Gastrocnemius medialis (tissue), 4 donors: ENCODE results near the gene MNS1.

Experiments
- POLR2A ChIP-seq, 2 donors: fragments of 450-650 bp; IDR thresholded peaks; one replicate each; pipeline ENCODE4 v1.6.1; 2017; ENCODE audit warnings: antibody characterized with exemption in 2 of 2, mild to moderate bottlenecking in 2 of 2, moderate library complexity in 2 of 2
- TF ChIP-seq, protein P1 (sequence below), 5 experiments: fragments of 450-650 bp in 3 of 5; fragments of 200-600 bp in 2 of 5; sonication (generic) in 2 of 5; IDR thresholded peaks in 4 of 5; conservative IDR thresholded peaks in 1 of 5; 1 replicate in 4 of 5; 2 replicates in 1 of 5; pipeline ENCODE4 v1.5.1; 2016 to 2019; ENCODE audit warnings: antibody characterized with exemption in 5 of 5, mild to moderate bottlenecking in 3 of 5, moderate library complexity in 3 of 5

GRCh38 chr15:56473017-56473416 lies 8.1 kb upstream of the MNS1 start:
- TF ChIP-seq, protein P1, sequence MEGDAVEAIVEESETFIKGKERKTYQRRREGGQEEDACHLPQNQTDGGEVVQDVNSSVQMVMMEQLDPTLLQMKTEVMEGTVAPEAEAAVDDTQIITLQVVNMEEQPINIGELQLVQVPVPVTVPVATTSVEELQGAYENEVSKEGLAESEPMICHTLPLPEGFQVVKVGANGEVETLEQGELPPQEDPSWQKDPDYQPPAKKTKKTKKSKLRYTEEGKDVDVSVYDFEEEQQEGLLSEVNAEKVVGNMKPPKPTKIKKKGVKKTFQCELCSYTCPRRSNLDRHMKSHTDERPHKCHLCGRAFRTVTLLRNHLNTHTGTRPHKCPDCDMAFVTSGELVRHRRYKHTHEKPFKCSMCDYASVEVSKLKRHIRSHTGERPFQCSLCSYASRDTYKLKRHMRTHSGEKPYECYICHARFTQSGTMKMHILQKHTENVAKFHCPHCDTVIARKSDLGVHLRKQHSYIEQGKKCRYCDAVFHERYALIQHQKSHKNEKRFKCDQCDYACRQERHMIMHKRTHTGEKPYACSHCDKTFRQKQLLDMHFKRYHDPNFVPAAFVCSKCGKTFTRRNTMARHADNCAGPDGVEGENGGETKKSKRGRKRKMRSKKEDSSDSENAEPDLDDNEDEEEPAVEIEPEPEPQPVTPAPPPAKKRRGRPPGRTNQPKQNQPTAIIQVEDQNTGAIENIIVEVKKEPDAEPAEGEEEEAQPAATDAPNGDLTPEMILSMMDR (IDR thresholded peaks at IDR 0.05 in 4 of 5, conservative IDR thresholded peaks at IDR 0.05 in 1 of 5), result no peak
- no peak for TF ChIP-seq POLR2A (IDR thresholded peaks at IDR 0.05)
